Measurements from ENCODE around the gene BRAT1. TPM values are rescaled to one million over a fixed set of nuclear protein-coding genes. Genes with fewer than 3 reads are reported as not detected.
"Not testable (repeated sequence)": the region's sequence is repeated elsewhere in the genome, so short reads cannot be mapped to it uniquely, and the experiment has no call there.

The BRAT1 gene
- total and polyA plus RNA-seq, 5 donors = 15.4 to 19.0 (median 16.5) TPM

GRCh38 chr7:2595258-2595860, 40.0 kb upstream of the BRAT1 start:
- 90% methylated on average over 27 of the region's 27 CpGs for WGBS
- no peak overlapping the region for H3K4me3 ChIP-seq (ENCODE audit: low read length)
- no peak overlapping the region for H3K27ac ChIP-seq (ENCODE audit: low read length)

DNA sequence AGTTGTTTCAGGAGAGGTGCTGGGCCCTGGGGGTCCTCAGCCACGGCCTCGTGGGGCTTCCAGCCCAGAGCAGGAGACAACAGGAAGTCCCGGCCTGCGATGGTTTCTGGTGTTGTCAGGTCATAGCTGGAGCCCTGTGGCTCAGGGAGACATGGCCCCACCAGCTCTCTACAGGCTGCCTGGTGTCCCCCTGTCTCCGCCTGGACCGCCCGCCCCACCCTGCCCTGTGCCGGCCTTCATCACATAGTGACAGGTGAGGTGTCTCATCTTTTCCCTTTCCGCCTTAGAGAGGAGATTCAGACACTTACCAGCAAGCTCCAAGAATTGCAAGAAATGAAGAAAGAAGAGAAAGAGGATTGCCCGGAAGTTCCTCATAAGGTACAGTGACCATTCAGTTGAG, 39.3 kb upstream of the BRAT1 start:
- Histone ChIP-seq H3K4me1 (ENCODE audit: control insufficient read depth, insufficient read depth, low read length) (no peaks in the 10 kb centered on the region), H3K4me3 (ENCODE audit: low read length) (no peak overlapping the region), H3K9me3 (ENCODE audit: control insufficient read depth, low read length) (no peaks in the 10 kb centered on the region), H3K27ac (ENCODE audit: low read length) (no peak overlapping the region), H3K27me3 (ENCODE audit: control insufficient read depth, insufficient read depth) (no peaks in the 10 kb centered on the region)
- DNase-seq = peak in 1 of 3 donors; percentile 36
- 82% methylated on average over 10 of the region's 10 CpGs for WGBS
- ATAC-seq = no peak
- intact Hi-C loops (cut with DNase I) = no loop called here

More at GRCh38 chr7:2595258-2595860, 40.0 kb upstream of the BRAT1 start:
- H3K4me1 ChIP-seq (ENCODE audit: control insufficient read depth, insufficient read depth, low read length) = no peaks in the 10 kb centered on the region
- intact Hi-C loops (cut with DNase I) = no loop called here
- H3K9me3 ChIP-seq (ENCODE audit: control insufficient read depth, low read length) = no peaks in the 10 kb centered on the region
- H3K27me3 ChIP-seq (ENCODE audit: control insufficient read depth, insufficient read depth) = no peaks in the 10 kb centered on the region
- ATAC-seq (peak in 1 of 2 donors; percentile 30), DNase-seq (peak in 1 of 3 donors; percentile 44)

GRCh38 chr7:2593036-2593727, 37.9 kb upstream of the BRAT1 start:
- peak in 1 of 3 donors; percentile 50 for DNase-seq
- Histone ChIP-seq H3K4me1 (ENCODE audit: control insufficient read depth, insufficient read depth, low read length) (no peaks in the 10 kb centered on the region), H3K4me3 (ENCODE audit: low read length) (no peak overlapping the region), H3K27me3 (ENCODE audit: control insufficient read depth, insufficient read depth) (no peaks in the 10 kb centered on the region), H3K9me3 (ENCODE audit: control insufficient read depth, low read length) (no peaks in the 10 kb centered on the region), H3K27ac (ENCODE audit: low read length) (no peak overlapping the region)
- WGBS = 94% methylated on average over 38 of the region's 38 CpGs
- intact Hi-C loops (cut with DNase I) = no loop called here
- ATAC-seq = peak in 1 of 2 donors; percentile 13

DNA sequence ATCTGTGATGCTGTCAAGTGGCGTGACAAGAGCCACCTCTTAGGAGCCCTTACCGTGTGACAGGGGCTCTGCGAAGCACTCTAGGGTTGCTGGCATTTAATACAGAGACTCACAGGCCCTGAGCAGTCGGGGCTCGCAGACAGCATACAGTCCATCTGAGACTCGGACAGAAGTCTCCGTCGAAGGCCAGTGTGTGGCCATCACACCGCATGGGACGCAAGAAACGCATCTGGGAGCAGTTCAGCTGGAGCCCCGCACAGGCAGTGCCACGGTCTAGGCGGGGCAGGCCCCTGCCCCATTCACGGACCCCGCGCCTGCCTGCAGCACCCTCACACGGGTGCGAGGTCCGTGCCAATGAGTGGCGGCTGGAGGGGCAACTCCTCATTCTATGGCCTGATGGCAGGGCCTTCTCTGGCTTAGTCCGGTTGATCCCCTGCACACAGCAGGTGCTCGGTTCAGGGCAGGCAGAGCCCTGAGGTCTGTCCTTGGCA, 37.1 kb upstream of the BRAT1 start:
- Histone ChIP-seq H3K4me1 (ENCODE audit: control insufficient read depth, insufficient read depth, low read length) (no peaks in the 10 kb centered on the region), H3K27ac (ENCODE audit: low read length) (no peak overlapping the region), H3K27me3 (ENCODE audit: control insufficient read depth, insufficient read depth) (no peaks in the 10 kb centered on the region), H3K9me3 (ENCODE audit: control insufficient read depth, low read length) (no peaks in the 10 kb centered on the region), H3K4me3 (ENCODE audit: low read length) (no peak overlapping the region)
- no peak for ATAC-seq
- peak in 1 of 3 donors; percentile 30 for DNase-seq
- intact Hi-C loops (cut with DNase I) = no loop called here
- WGBS = 96% methylated on average over 23 of the region's 23 CpGs

DNA sequence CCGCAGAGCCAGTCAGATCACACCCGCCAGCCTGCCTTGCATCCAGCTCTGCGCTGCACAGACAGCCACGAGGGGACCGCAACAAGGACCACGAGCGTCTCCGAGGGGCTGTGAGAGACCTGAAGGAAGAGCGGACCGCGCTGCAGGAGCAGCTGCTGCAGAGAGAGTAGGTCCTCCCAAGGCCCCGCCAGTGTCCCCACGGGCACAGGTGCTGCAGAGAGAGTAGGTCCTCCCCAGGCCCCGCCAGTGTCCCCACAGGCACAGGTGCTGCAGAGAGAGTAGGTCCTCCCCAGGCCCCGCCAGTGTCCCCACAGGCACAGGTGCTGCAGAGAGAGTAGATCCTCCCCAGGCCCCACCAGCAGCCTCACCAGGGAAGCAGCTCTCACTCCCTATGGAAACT, 34.6 kb upstream of the BRAT1 start:
- H3K4me3 ChIP-seq (ENCODE audit: low read length); H3K27ac ChIP-seq (ENCODE audit: low read length); H3K4me1 ChIP-seq (ENCODE audit: control insufficient read depth, insufficient read depth, low read length); ATAC-seq; H3K27me3 ChIP-seq (ENCODE audit: control insufficient read depth, insufficient read depth); intact Hi-C loops (cut with DNase I); H3K9me3 ChIP-seq (ENCODE audit: control insufficient read depth, low read length): not testable (repeated sequence)
- WGBS = 96% methylated on average over 15 of the region's 15 CpGs
- DNase-seq = peak in 1 of 3 donors; percentile 52

GRCh38 chr7:2589341-2589740, 34.0 kb upstream of the BRAT1 start:
- no peak overlapping the region for H3K4me3 ChIP-seq (ENCODE audit: low read length)
- intact Hi-C loops (cut with DNase I) = no loop called here
- no peaks in the 10 kb centered on the region for H3K4me1 ChIP-seq (ENCODE audit: control insufficient read depth, insufficient read depth, low read length)
- ATAC-seq = no peak
- DNase-seq = peak in 1 of 3 donors; percentile 15
- H3K27ac ChIP-seq (ENCODE audit: low read length) = no peak overlapping the region
- H3K9me3 ChIP-seq (ENCODE audit: control insufficient read depth, low read length) = no peaks in the 10 kb centered on the region
- H3K27me3 ChIP-seq (ENCODE audit: control insufficient read depth, insufficient read depth) = no peaks in the 10 kb centered on the region
- 91% methylated on average over 16 of the region's 16 CpGs for WGBS

DNA sequence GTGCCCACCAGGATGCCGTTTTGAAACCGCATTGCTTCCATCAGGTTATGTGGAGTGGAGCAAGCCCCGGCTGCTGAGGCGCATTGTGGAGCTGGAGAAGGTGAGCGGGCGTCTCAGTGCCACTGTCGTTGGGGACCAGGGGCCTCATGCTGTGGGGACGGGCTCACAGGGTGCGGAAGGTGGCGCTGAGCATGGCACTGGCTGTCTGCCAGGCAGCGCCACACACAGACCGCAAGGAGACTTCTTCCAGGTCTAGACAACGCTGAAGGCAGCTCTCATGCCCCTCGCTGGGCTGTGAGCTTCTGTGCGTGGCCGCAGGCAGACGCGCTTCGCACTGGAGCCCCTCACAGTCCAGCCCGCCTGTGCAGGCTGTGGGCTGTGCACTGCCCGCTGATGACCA, 32.5 kb upstream of the BRAT1 start:
- H3K27me3 ChIP-seq (ENCODE audit: control insufficient read depth, insufficient read depth) = no peaks in the 10 kb centered on the region
- no peak for ATAC-seq
- intact Hi-C loops (cut with DNase I) = no loop called here
- H3K27ac ChIP-seq (ENCODE audit: low read length) = no peak overlapping the region
- H3K9me3 ChIP-seq (ENCODE audit: control insufficient read depth, low read length) = no peaks in the 10 kb centered on the region
- no peak overlapping the region for H3K4me3 ChIP-seq (ENCODE audit: low read length)
- WGBS = 97% methylated on average over 21 of the region's 21 CpGs
- peak in 1 of 3 donors; percentile 42 for DNase-seq
- no peaks in the 10 kb centered on the region for H3K4me1 ChIP-seq (ENCODE audit: control insufficient read depth, insufficient read depth, low read length)

- Histone ChIP-seq H3K4me3 (ENCODE audit: low read length) (no peak overlapping the region), H3K27ac (ENCODE audit: low read length) (no peak overlapping the region), H3K9me3 (ENCODE audit: control insufficient read depth, low read length) (no peaks in the 10 kb centered on the region), H3K27me3 (ENCODE audit: control insufficient read depth, insufficient read depth) (no peaks in the 10 kb centered on the region), H3K4me1 (ENCODE audit: control insufficient read depth, insufficient read depth, low read length) (no peaks in the 10 kb centered on the region)
- intact Hi-C loops (cut with DNase I) = no loop called here
- ATAC-seq (peak in 1 of 2 donors; percentile 13), DNase-seq (no peak)
- 88% methylated on average over 9 of the region's 9 CpGs for WGBS
Observed at GRCh38 chr7:2587134-2587533, 31.8 kb upstream of the BRAT1 start.

- WGBS = 93% methylated on average over 24 of the region's 24 CpGs
- Histone ChIP-seq H3K27ac (ENCODE audit: low read length) (no peak overlapping the region), H3K4me1 (ENCODE audit: control insufficient read depth, insufficient read depth, low read length) (no peaks in the 10 kb centered on the region), H3K9me3 (ENCODE audit: control insufficient read depth, low read length) (no peaks in the 10 kb centered on the region), H3K4me3 (ENCODE audit: low read length) (no peak overlapping the region), H3K27me3 (ENCODE audit: control insufficient read depth, insufficient read depth) (no peaks in the 10 kb centered on the region)
- ATAC-seq (no peak), DNase-seq (peak in 1 of 3 donors; percentile 51)
- intact Hi-C loops (cut with DNase I) = no loop called here
Observed at GRCh38 chr7:2586326-2587020, 31.1 kb upstream of the BRAT1 start.

DNA sequence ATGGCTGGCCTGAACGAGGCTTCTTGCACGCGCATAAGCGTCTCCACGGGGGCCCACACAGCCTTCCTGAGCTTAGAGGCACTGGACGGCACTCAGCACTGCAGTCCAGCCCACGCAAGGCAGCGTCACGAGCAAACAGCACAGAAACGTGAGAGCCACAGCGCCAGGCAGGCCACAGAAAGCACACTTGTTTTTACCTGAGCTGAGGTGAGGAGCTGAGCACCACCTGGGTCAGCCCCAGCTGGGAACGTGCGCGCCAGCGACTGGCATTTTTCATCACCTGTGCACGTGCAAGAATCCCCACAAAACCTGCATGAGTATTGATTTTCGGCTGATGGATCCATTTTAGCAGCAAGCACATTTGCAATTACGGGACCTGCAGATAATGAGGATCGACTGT, 30.1 kb upstream of the BRAT1 start:
- Histone ChIP-seq H3K4me1 (ENCODE audit: control insufficient read depth, insufficient read depth, low read length) (no peaks in the 10 kb centered on the region), H3K4me3 (ENCODE audit: low read length) (no peak overlapping the region), H3K27ac (ENCODE audit: low read length) (no peak overlapping the region), H3K27me3 (ENCODE audit: control insufficient read depth, insufficient read depth) (no peaks in the 10 kb centered on the region), H3K9me3 (ENCODE audit: control insufficient read depth, low read length) (no peaks in the 10 kb centered on the region)
- no peak for DNase-seq
- intact Hi-C loops (cut with DNase I) = no loop called here
- WGBS = 89% methylated on average over 19 of the region's 19 CpGs
- no peak for ATAC-seq
